AG10803 (cell line): ENCODE data around the gene C1orf105.

Experiments
- DNase-seq: peaks from one replicate; pipeline ENCODE4 v3.0.0; 2010; ENCODE audit warnings: low read depth
- H3K4me3 ChIP-seq: 2 replicates; pipeline ENCODE4 v1.5.1; 2011; ENCODE audit warnings: mild to moderate bottlenecking, low read length, control low read depth
- TF ChIP-seq, protein P1 (sequence below): conservative IDR thresholded peaks from 2 replicates; pipeline ENCODE4 v1.5.1; 2011; ENCODE audit warnings: mild to moderate bottlenecking, low read length, control low read depth, inconsistent platforms

The C1orf105 gene

DNA sequence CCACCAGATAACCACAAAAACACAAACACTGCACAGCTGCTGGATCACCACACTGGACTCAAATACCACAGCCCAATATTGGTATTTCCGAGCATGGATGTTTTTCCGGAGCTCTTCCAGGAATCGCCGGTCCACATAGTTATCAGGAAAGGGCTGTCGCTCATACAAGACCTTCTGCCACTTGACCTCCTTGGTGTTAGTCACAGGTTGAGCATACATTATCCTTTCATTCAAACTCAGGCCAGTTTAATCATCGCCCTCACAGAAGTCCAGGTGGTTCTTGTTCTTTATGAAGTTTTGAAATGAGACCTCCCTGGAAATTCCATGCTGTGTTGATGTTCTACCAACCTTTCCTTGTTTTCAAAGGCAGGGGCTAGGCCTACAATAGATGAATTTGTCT, 21.9 kb downstream of the C1orf105 start:
- TF ChIP-seq, protein P1, sequence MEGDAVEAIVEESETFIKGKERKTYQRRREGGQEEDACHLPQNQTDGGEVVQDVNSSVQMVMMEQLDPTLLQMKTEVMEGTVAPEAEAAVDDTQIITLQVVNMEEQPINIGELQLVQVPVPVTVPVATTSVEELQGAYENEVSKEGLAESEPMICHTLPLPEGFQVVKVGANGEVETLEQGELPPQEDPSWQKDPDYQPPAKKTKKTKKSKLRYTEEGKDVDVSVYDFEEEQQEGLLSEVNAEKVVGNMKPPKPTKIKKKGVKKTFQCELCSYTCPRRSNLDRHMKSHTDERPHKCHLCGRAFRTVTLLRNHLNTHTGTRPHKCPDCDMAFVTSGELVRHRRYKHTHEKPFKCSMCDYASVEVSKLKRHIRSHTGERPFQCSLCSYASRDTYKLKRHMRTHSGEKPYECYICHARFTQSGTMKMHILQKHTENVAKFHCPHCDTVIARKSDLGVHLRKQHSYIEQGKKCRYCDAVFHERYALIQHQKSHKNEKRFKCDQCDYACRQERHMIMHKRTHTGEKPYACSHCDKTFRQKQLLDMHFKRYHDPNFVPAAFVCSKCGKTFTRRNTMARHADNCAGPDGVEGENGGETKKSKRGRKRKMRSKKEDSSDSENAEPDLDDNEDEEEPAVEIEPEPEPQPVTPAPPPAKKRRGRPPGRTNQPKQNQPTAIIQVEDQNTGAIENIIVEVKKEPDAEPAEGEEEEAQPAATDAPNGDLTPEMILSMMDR: no peak
- H3K4me3 ChIP-seq: no peak overlapping the region
- no peak for DNase-seq

GRCh38 chr1:172442843-172443565, 22.5 kb downstream of the C1orf105 start:
- peak overlapping the region; percentile 83 for H3K4me3 ChIP-seq
- no peak for DNase-seq
- TF ChIP-seq, protein P1: no peak

DNA sequence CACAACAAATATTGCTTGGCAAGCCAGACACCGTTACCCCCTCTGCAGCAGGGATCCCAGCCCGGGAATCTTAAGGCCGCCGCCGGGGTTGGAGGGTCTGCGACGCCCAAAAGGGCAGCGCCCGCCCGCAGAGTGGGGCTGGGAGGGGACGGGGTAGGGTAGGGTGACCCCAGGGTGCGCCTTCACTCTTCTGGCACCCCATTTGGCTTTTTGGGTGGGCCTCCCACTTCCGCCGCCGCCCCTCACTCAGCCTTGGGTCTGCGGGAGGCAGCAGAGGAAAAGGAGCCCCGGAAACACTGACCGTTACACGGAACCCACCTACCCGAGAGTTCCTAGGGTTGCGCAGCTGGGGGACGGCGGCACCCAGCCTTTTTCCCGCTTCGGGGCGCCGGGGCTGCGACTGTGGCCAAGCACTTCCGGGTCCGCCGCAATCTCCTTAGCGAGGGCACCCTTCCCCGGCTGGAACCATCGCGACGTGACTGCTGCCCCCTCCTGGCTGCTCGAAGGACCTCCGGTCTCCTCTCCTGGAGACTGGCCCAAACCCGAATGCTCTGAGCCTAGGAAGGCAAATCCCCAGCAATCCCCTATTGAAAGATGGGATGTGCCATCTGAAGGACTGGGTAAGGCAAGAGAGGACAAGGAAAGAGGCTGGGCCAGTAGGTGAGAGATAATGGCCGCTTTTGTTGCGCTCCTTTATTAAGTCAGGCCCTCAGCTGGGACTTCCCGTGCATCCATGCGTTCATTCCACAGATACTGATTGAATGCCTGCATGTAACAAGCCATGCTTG, 23.4 kb downstream of the C1orf105 start, which contains the start of gene PIGC:
PIGC (minus strand) TSS at position 404 of the 788 bp plus-strand sequence. CDS start 1,447 bp downstream, outside the sequence.
- DNase-seq: peak; percentile 84
- TF ChIP-seq, protein P1: peak; percentile 92
- H3K4me3 ChIP-seq: peak within 1 kb of the TSS; percentile 83

DNA sequence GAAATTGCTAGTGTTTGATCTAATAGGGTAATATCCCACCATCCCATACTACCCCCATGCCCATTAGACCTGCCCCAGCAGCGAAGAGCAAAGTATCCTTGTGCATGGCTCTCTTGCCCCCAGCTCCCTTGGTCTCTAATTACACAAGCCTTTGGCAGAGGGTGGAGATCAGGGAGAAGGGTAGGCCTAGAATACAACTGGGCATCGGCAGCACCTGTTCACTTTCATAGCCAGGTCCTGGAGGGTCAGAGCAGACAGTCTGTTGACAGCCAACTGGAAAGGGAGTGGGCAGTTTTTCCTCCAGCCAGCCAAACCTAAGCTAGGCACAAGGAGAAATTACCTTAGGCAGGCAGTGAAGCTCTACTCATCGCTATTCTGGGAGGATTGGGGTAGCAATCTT, 26.1 kb downstream of the C1orf105 start:
- H3K4me3 ChIP-seq: no peak overlapping the region
- TF ChIP-seq, protein P1: no peak
- DNase-seq: no peak

DNA sequence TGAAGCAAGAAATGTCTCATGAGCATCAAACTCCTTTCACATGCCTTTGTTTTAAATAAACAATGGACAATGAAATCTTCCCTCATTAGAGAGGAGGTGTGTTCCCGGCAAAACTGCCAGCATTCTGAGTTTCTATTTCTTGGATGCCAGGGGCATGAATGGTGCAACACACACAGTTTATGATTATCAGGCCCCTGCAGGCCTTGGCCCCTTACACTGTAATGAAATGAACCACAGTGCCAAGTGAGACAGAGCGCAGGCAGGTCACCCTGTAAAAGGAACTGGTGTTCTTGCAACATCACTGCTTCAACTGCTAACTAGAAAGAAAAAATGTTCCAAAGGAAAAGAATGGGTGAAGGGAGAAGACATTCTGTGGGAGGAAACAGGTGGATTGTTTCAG, 27.2 kb downstream of the C1orf105 start:
- TF ChIP-seq, protein P1: no peak
- DNase-seq: no peak
- no peak overlapping the region for H3K4me3 ChIP-seq

DNA sequence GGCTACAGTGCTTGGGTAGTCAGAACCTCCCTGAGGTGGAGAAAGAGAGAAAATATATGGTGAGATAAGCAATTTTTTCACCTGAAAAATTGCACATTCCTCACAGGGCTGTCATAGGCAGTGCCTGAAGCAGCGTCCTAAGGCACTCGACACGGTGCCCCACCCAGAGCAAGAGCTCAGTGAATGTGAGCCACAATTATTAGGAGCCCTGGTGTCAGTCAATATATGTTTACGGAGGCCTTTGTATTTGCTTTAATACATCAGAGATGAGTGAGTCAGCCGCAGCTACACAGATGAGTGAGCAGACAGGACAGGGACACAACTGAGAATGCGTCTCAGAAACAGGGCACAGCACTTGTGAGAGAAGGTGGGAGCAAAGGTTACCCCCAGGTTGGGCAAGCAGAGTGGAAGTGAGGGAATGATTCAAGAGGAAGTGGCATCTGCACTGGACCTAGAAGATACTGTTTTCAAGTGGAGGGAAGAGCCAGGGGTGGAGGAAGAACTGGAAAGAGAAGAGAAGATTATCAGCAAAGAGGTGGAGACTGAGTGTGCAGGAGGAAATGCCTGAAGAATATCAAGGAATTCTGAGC, 28.6 kb downstream of the C1orf105 start:
- TF ChIP-seq, protein P1: no peak
- no peak overlapping the region for H3K4me3 ChIP-seq
- no peak for DNase-seq
